ENCODE results near the gene ENAM.
A peak's percentile ranks its signal among the peaks of the same experiment; 100 is the strongest.

Gene ENAM, protein sequence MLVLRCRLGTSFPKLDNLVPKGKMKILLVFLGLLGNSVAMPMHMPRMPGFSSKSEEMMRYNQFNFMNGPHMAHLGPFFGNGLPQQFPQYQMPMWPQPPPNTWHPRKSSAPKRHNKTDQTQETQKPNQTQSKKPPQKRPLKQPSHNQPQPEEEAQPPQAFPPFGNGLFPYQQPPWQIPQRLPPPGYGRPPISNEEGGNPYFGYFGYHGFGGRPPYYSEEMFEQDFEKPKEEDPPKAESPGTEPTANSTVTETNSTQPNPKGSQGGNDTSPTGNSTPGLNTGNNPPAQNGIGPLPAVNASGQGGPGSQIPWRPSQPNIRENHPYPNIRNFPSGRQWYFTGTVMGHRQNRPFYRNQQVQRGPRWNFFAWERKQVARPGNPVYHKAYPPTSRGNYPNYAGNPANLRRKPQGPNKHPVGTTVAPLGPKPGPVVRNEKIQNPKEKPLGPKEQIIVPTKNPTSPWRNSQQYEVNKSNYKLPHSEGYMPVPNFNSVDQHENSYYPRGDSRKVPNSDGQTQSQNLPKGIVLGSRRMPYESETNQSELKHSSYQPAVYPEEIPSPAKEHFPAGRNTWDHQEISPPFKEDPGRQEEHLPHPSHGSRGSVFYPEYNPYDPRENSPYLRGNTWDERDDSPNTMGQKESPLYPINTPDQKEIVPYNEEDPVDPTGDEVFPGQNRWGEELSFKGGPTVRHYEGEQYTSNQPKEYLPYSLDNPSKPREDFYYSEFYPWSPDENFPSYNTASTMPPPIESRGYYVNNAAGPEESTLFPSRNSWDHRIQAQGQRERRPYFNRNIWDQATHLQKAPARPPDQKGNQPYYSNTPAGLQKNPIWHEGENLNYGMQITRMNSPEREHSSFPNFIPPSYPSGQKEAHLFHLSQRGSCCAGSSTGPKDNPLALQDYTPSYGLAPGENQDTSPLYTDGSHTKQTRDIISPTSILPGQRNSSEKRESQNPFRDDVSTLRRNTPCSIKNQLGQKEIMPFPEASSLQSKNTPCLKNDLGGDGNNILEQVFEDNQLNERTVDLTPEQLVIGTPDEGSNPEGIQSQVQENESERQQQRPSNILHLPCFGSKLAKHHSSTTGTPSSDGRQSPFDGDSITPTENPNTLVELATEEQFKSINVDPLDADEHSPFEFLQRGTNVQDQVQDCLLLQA

DNA sequence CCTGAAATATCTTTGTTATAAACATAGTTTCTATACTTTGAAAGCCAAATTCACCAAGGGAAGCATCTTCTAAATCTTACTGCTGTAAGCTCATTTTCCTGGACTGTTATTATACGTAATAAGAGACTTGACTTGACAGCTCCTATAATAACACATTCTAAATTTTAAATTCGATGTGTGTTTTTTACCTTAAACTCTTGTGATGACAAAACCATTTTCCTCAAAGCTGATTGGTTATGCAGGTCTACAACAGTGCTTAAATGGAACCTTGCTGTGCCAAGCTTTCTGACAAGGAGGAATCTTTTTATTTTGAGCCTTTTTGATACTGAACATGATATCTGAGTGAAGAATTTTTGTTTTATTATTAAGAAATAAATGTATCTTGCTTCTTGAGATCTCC, at the start of gene ENAM:
Gene ENAM, plus strand, starts transcription at position 301 of the 400 bp plus-strand sequence. CDS start 757 bp downstream, outside the sequence.
- DNase-seq (ENCODE audit: low read depth in 1 of 2, low spot score in 1 of 2) = no peak

DNA sequence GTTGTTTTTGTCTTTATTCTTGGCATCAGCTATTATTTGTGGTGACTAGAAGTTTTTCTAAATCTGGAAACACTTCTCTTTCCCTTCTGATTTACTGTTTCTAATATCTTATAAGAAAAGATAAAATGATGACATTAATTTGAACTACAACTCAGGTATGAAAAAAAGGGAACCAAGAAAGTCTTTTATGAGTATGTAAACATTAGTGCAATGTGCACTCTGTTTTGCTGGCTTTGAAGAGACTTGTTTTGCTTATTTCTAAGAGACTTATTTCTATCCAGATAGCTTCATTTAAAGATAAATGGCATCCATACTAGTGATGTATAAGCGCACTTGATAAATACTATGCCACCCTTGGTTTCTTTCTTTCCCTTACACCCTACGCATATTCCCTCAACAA, 46.6 kb upstream of the ENAM start:
- DNase-seq (ENCODE audit: low read depth in 1 of 2, low spot score in 1 of 2) = no peak

GRCh38 chr4:70583952-70584834, 44.4 kb upstream of the ENAM start:
- no peak for DNase-seq (ENCODE audit: low read depth in 1 of 2, low spot score in 1 of 2)

- DNase-seq (ENCODE audit: low read depth in 1 of 2, low spot score in 1 of 2) = no peak
Observed at GRCh38 chr4:70586841-70587240, 41.7 kb upstream of the ENAM start.

DNA sequence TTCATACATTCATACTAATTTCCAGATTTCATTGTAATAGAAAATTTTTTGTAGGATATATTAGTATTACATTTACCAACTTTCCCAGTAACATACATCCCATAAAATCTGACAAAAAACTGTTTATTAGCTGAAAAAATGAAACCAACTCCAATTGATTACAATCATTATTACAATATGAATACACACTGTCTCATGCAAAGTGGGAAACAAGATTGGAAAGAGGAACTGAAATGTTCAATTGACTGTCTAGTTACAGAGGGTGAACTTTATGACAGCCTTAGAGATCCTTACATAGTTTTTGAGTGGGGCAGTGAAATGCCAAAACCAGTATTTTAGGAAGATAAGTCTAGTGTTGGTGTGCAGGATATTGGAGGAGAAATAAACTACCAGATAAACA, 38.8 kb upstream of the ENAM start:
- no peak for DNase-seq (ENCODE audit: low read depth in 1 of 2, low spot score in 1 of 2)

DNA sequence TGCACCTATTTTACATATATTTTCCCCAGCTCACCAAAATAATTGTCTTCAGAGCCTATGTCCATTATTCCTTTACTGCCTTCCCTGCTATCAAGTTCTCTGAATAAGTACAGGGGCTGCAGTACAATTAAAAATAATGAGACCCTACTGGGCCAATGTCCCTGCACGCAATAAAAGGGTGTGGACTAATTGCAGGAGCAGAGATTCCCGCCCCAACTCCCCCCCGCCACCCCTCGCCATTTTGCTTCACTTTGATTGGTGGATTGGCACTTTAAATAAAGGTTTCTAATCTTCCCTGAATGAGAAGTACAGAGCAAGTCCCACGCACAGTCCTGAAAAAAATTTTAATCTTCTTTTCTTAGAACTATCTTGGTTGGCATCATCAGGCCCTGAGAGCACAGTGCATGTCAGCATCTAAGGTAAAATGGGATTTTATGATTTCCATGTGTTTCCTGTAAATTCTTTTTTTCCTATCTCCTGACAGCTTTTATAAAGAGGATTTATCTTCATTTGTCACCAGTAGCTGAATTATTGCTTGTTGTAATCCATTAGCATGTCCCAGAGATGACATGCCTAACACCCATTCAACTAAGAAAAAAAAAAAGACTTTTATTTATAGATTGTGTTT, 36.5 kb upstream of the ENAM start, which contains the start of gene AMBN:
Gene AMBN, plus strand, starts transcription at position 302 of the 628 bp plus-strand sequence. Its CDS starts 103 bp downstream, at position 405.
- DNase-seq (ENCODE audit: low read depth in 1 of 2, low spot score in 1 of 2) = no peak

DNA sequence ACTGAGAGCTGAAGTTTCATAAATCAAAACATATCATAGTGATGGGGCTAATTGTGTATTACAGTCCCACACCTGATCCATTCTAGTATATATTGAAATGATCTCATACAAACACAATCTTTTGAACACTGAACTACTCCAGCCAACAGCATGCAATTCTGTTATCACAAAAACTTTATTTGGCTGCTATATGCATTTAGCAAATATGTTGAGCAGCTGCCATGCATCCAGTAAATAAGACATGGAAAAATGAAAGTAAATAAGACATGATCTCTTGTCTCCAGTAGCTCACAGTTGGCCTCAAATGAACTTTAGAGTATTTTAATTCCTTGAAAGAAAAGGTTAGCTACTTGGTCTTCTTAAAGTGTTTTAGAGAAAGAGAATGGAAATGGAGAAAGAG, 34.3 kb upstream of the ENAM start:
- no peak for DNase-seq (ENCODE audit: low read depth in 1 of 2, low spot score in 1 of 2)

- DNase-seq (ENCODE audit: low read depth in 1 of 2, low spot score in 1 of 2) = no peak
Observed at GRCh38 chr4:70600305-70600704, 28.2 kb upstream of the ENAM start.

DNA sequence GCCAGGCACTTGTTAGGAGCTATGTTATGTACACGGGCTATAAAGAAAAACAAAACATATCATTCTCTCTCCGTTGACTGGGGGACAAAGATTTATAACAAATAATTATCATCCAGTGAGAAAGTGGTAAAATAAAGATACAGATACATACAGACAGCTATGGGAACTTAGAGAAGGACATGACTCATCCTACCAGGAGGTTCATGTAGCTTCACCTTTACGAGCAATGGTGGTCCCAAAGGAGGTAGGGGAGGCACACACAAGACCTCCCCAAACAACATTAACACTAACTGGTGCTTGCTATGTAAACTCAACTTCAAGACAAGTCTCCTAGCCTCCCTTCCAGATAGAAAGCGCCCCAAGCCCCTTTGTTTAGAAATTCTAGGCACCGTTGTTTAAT, 27.6 kb upstream of the ENAM start:
- DNase-seq (ENCODE audit: low read depth in 1 of 2, low spot score in 1 of 2) = no peak

- peak; percentile 25 to 27 for DNase-seq (ENCODE audit: low read depth in 1 of 2, low spot score in 1 of 2)
Observed at GRCh38 chr4:70601422-70602039, 27.0 kb upstream of the ENAM start.

- DNase-seq (ENCODE audit: low read depth in 1 of 2, low spot score in 1 of 2) = no peak
Observed at GRCh38 chr4:70603856-70604255, 24.7 kb upstream of the ENAM start.

- DNase-seq (ENCODE audit: low read depth in 1 of 2, low spot score in 1 of 2) = no peak
Observed at GRCh38 chr4:70606459-70606858, 22.1 kb upstream of the ENAM start.

DNA sequence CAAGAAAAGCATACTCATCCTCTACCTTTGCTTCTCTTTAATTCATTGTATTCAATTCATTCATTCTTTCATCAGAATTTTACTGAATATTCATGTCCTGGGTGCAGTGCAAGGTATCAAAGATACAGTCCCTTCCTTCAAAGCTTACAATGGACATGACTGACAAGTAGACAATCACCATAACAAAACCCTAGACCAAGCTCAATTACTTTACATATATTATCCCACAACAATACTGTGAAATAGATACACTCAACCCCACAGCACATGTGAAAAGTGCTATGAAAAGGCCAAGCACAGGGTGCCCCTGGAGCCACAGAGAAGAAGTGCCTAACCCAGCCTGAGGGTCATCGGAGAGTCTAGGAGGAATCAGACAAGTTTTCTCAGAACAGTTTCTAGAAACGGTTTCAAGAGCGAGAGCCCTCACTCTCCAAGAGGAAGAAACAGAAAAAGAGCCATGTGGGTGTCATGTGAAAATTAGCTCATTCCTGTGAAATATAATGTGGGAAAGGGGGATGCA, 21.1 kb upstream of the ENAM start:
- DNase-seq (ENCODE audit: low read depth in 1 of 2, low spot score in 1 of 2) = no peak

- no peak for DNase-seq (ENCODE audit: low read depth in 1 of 2, low spot score in 1 of 2)
Observed at GRCh38 chr4:70608324-70608723, 20.2 kb upstream of the ENAM start.

- no peak for DNase-seq (ENCODE audit: low read depth in 1 of 2, low spot score in 1 of 2)
Observed at GRCh38 chr4:70613306-70614183, 15.0 kb upstream of the ENAM start.

DNA sequence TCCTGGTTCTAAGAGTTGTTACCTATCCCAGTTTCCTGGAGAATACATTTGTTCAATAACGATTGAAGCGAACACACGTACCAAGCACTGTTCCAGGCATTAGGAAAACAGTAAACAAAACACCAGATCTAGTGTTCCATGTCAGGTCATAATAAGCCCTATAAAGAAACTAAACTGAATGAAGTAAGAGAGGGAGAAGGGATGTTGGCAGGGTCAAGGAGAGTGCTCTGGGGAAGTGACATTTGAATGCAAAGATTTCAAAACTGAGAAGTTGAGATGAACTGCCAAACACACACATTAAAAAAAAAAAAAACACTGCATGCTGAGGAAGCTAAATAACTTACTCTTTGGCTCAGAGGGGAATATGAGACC, 14.4 kb upstream of the ENAM start:
- no peak for DNase-seq (ENCODE audit: low read depth in 1 of 2, low spot score in 1 of 2)

- DNase-seq (ENCODE audit: low read depth in 1 of 2, low spot score in 1 of 2) = no peak
Observed at GRCh38 chr4:70619288-70619687, 9.3 kb upstream of the ENAM start.

- DNase-seq (ENCODE audit: low read depth in 1 of 2, low spot score in 1 of 2) = no peak
Observed at GRCh38 chr4:70619778-70620177, 8.8 kb upstream of the ENAM start.

GRCh38 chr4:70623323-70623722, 5.2 kb upstream of the ENAM start:
- no peak for DNase-seq (ENCODE audit: low read depth in 1 of 2, low spot score in 1 of 2)
